NCI-H2107 treated with DMSO at 0.1 percent for 48 hours (cell line): ENCODE measurements around the gene GPC4.

Experiments
- DNase-seq: peaks from one replicate; lab custom pipeline; 2025; ENCODE audit not compliant: unreplicated experiment; lab: John Stamatoyannopoulos, UW

Gene GPC4

DNA sequence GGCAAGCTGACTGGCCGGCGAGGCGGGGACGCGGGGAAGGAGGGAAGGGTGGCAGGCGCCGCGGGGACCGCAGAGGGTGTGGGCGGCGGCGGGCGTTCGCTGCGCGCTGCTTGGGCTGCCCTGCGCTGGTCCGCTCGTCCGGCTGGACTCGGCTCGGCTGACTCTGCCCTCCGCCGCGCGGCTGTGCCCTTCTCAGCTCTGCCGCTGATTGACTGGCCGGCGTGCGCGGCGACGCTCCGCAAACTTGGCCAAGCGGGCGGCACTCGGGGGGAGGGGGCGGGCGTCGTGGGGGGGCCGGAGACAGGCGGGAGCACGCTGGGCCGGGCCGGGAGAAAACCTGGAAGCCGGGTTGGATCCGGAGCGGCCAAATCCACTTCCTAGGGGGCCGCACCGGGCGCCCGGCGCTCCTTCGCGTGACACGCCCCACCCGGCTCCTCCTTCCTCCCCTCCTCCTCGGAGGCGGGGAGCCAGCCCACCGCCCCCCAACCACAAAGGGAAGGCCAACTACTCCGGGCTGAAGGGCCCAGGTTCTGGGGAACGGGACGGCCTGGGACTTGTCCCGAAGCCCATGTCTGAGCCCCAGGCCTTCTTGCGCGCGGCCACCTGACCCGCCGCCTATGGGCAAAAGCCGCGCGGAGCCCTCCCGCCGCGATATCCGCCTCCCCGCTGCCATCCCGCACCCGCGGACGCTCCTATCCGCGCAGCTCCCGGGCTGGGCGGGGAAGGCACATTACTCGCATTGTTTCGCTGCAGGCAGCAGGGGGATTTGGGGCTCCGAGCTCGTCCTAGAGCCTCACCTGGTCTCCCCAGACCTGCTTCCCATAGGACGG is at the start of gene GPC4:
Gene GPC4 (minus strand): TSS at position 214 of the 830 bp plus-strand sequence. CDS start 524 bp downstream, outside the sequence.
- DNase-seq = no peak

- no peak for DNase-seq
Observed at GRCh38 chrX:133461231-133461630, 45.9 kb upstream of the GPC4 start.

DNA sequence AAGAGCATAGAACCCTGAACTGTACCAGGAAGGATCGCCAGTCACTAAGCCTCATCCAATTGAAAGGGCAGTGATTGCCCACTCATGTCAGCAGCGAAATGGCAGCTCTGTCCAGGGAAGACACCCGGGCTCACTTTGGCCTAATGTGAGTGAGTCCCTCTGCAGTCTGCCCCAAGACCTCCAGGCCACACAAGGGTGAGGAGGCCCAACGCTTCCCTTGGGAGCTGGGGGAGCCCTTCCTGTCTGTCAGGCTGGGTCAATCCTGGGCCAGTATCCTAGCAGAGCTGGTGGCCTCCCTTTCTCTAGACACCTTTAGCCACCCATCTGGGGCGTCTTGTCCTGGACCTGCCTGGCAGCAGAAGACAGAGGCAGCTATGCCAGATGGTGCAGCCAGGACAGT is 39.6 kb upstream of the GPC4 start:
- no peak for DNase-seq

- no peak for DNase-seq
Observed at GRCh38 chrX:133454491-133454914, 39.2 kb upstream of the GPC4 start.

- no peak for DNase-seq
Observed at GRCh38 chrX:133448512-133449076, 33.3 kb upstream of the GPC4 start.

DNA sequence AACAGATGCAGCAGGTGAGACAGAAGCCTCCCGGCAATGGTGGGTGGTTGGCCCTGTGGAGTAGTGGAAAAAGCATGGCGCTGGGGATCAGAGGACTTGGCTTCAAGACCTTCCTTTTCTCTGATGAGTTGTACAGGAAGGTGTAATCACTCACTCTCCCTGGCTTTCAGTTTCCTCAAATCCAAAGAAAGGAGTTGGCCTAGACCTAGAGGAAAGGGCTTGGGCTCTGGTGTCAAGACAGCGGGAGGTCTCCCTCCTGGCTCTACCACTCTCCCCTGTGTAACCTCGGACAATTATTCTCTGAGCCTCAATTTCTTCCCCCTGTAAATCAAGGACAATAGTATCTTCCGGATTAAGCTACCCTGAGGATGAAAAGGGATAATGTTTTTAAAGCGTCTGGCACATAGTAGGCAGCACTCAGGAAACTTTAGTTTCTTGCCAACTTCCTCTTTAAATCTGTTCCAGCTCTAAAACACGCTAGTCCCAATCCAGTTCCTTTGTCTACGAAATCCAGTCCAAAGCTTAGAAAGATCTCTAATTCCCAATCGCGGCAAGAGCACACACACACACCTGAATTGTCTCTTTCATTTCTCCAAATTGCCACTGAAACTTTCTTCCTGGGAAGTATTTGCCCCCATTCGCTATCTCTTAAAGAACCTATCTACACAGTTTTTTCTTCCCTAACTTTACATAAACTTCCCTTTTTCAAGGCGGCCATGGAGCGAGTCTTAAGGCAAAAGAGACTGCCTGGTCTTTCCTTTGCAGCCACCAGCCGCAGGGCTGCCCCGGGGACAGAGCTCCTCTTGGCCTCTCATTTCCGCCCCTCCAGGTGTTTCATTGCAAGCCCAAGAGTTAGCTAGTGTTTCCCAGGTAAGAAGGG is 29.9 kb upstream of the GPC4 start:
- DNase-seq = no peak

DNA sequence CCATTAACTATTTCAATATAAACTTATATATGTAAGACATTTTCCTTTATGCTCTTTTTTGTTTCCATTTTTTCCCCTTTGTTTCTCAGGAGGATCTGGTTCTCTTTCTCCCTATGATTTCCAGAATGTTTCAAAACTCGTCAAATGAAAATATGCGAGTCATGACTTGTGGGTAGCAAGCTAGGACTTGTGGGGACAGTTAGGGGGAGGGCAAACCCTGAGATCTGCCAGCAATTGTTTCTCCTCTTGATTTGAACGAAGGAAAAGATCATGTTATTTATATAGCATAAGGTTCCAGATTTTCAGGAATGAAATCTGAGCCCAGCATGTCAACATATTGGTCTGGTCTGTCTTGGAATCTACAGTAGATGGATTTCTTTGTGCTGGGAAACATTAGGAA is 28.9 kb upstream of the GPC4 start:
- no peak for DNase-seq

GRCh38 chrX:133440797-133441163 is 25.5 kb upstream of the GPC4 start:
- no peak for DNase-seq

GRCh38 chrX:133440081-133440796 is 24.9 kb upstream of the GPC4 start:
- DNase-seq = no peak

GRCh38 chrX:133437766-133438165 is 22.5 kb upstream of the GPC4 start:
- no peak for DNase-seq

DNA sequence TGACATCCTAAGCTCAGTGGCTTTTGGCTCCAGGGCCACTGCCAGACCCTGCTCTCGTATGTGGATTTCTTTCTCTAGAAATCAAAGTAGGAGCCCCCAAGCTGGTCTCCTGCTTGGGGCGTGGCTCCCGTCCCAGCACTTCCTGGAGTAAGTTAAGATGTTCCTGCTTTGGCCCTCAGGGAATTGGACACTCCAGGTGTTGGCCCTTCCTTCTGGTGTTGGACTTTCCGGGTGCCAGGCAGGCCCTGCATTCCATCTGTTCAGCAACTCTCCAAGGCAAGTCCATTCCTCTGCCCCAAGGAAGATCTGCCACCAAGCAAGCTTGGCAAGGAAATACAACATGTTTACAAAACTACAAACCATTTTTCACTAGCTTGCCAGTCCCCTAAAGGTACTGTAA is 22.1 kb upstream of the GPC4 start:
- DNase-seq = no peak

DNA sequence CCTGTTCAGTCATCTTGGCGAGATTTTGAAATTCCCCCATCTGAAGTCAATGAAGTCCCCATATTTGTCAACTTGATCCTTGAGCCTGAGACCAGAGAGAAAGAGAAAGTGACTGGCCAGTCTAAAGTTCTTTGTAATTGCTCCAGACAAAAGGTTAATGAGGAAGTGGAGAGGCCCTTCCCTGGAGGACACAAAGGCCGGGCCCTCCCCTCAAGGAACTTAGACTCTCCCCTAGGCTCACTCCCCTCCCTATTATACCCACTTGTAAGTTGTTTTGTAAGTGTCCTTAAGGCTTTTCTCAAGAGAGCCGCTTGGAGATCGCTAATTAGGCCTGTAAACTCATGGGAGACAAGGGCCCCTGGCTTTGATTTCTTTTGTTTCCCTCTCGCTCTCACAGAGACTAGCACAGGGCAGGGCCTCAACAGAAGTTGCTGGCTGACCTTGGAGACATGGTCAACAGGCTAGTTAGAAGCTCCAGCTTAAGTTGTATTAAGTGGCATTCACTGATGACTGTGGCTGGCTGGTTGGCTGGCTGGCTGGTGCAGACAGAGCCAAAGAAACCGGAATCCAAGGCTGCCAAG is 20.3 kb upstream of the GPC4 start:
- DNase-seq = no peak

DNA sequence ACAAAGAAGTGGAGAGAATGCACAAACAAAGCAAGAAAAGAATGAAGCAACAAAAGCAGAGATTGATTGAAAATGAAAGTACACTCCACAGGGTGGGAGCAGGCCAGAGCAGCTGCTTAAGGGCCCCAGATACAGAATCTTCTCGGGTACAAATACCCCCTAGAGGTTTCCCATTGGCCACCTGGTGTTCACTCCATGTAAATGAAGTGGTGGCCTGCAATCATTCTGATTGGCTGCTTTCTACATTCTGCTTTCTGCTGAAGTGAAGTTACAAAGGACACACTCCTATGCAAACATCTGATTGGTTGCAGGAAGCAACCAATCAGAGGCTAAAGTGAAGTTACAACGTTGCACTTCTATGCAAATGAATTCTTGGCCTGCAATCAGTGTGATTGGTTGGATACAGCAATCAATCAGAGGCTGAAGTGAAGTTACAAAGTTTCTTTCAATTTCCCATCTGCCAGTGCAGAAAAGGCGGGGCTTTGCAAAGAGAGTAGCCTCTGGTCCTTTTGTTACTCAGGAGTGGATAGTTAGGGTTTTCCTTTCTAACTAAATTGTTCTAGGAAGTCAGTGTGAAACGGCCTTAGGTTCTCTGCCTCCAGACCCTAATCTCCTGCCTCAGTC is 19.0 kb upstream of the GPC4 start:
- DNase-seq = no peak

DNA sequence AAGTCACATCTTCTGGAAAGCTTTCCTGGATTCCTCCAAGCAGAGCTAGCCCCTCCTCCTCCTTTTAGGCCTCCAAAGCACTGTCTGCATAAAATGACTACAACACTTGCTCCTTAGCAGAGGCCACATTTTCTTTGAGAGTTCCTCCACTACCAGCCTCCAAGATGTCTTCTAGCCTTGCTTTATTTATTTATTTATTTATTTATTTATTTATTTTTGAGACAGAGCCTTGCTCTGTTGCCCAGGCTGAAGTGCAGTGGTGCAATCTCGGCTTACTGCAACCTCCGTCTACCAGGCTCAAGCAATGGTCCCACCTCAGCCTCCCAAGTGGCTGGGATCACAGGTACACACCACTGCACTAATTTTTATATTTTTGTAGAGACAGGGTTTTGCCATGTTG is 4.6 kb upstream of the GPC4 start:
- DNase-seq = no peak

DNA sequence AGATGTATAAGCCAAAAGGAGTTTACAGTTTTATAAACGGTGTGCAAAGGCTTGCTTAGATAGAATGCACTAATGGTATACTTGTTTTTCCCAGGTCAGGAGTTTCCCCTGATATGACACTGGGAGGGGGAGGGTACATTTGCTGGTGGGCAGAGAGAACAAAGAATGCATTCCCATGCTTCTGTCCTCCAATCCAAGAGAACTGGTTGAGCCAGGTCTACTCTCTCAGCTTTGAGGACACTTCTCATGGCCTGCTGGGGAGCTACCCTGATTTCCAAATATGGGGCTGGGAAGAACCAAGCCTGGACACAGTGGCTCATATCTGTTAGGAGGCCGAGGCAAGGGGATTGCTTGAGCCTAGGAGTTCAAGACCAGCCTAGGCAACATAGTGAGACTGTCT is 3.3 kb upstream of the GPC4 start:
- DNase-seq = no peak

DNA sequence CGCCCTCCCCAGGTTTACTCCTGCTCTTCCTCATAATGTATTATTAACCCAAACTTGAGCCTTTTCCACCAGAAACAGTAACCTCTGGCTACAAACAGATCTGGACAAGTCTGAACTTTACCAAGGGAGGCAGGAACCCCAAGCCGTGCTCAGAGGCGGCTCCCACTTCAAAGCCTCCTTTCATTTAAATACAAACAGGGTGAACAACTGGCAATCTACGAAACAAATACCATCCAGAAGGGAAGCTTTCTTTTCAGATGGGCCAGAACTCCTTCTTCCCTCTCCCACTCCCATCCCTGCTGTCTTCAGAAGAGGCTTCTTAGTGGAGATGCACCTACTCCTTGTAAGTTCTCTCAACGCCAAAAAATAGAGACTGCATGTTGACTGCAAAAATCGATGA is 2.1 kb upstream of the GPC4 start:
- no peak for DNase-seq

DNA sequence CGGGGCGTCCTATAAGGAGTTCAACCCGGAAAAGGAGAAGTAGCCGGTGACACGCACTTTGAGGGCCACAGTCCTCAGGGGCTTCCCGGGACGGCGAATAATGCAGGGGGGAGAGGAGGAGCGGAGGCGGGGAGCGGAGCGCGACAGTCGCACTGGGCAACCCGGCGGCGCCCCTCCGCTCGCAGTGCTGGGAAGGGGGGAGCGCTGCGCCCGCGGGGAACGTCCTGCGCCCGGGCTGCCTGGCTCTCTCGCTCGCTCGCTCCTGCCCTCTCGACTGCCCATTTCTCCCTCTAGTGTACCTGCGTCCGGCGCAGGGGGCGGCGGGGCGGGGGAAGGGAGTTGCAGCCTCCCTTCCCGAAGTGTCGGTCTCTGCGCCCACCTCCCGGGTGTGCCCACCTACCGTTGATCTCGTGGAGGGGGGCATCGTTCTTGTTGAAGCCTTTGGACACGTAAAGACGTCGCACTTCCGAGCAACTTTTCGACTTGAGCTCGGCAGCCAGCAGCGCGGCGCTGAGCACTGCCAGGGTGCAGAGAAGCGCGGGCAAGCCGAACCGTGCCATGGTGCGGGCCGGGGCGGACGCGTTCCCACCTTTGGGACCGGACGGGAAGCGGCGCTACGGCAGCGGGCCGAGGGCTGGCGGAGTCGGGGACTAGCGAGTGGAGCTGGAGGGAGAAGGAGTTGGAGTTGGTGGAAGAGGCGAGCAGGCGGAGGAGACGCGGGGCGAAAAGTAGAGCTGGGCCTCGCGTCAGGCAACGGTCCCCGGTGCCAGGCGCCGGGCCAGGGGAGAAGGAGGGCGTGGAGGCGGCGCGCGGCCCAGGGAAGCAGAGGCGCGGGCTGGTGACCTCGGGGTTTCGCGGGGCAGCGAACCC is 648 bp downstream of the GPC4 start:
- DNase-seq = no peak

GRCh38 chrX:133413218-133413925 is 1.9 kb downstream of the GPC4 start:
- no peak for DNase-seq

- DNase-seq = no peak
Observed at GRCh38 chrX:133412665-133413064, 2.6 kb downstream of the GPC4 start.
